HUES64 (cell line): ENCODE results near the gene KCNT1.

ENCODE experiments used
- H3K27ac ChIP-seq: 2 replicates; pipeline ENCODE4 v1.7.0; 2013; ENCODE audit warnings: low read depth, low read length, inconsistent platforms
- H3K27me3 ChIP-seq: 2 replicates; pipeline ENCODE4 v1.6.1; 2013; ENCODE audit warnings: mild to moderate bottlenecking, low read length; ENCODE audit not compliant: insufficient read depth
- H3K36me3 ChIP-seq: 2 replicates; pipeline ENCODE4 v1.6.1; 2013; ENCODE audit warnings: mild to moderate bottlenecking, low read length; ENCODE audit not compliant: insufficient read depth
- H3K4me1 ChIP-seq: 2 replicates; pipeline ENCODE4 v1.6.1; 2013; ENCODE audit warnings: mild to moderate bottlenecking, low read length, moderate library complexity; ENCODE audit not compliant: insufficient read depth
- H3K4me3 ChIP-seq: 2 replicates; pipeline ENCODE4 v1.5.1; 2013; ENCODE audit warnings: mild to moderate bottlenecking, low read length, moderate library complexity
- H3K9ac ChIP-seq: 2 replicates; pipeline ENCODE4 v1.6.1; 2013; ENCODE audit warnings: mild to moderate bottlenecking, low read depth, low read length
- H3K9me3 ChIP-seq: 2 replicates; pipeline ENCODE4 v1.6.1; 2013; ENCODE audit warnings: low read depth, low read length; ENCODE audit not compliant: insufficient read depth
- WGBS: fragments of 150-250, 120-280 bp; methylation state at CpG from one replicate; pipeline ENCODE4 v1.1.7; 2013; ENCODE audit warnings: missing lambda C conversion rate; 5-methylcytosine and 5-hydroxymethylcytosine counted together

The KCNT1 gene

GRCh38 chr9:135787776-135788575 lies 86.0 kb downstream of the KCNT1 start:
- WGBS: 93% methylated on average over 38 of the region's 38 CpGs
- no peak overlapping the region for H3K9ac ChIP-seq
- H3K9me3 ChIP-seq: no peaks in the 10 kb centered on the region
- no peaks in the 10 kb centered on the region for H3K36me3 ChIP-seq
- no peak overlapping the region for H3K4me3 ChIP-seq
- no peaks in the 10 kb centered on the region for H3K4me1 ChIP-seq
- H3K27me3 ChIP-seq: no peaks in the 10 kb centered on the region
- no peak overlapping the region for H3K27ac ChIP-seq

GRCh38 chr9:135788576-135789300 lies 86.8 kb downstream of the KCNT1 start:
- H3K27me3 ChIP-seq: no peaks in the 10 kb centered on the region
- whole genome bisulfite sequencing: 93% methylated on average over 36 of the region's 36 CpGs
- no peaks in the 10 kb centered on the region for H3K4me1 ChIP-seq

GRCh38 chr9:135789838-135790291 lies 87.9 kb downstream of the KCNT1 start:
- H3K27me3 ChIP-seq: no peaks in the 10 kb centered on the region
- no peak overlapping the region for H3K9ac ChIP-seq
- H3K36me3 ChIP-seq: no peaks in the 10 kb centered on the region
- no peak overlapping the region for H3K27ac ChIP-seq
- no peaks in the 10 kb centered on the region for H3K9me3 ChIP-seq
- no peaks in the 10 kb centered on the region for H3K4me1 ChIP-seq
- H3K4me3 ChIP-seq: no peak overlapping the region
- 96% methylated on average over 13 of the region's 13 CpGs for WGBS

More at GRCh38 chr9:135788576-135789300, 86.8 kb downstream of the KCNT1 start:
- H3K27ac ChIP-seq: no peak overlapping the region
- H3K36me3 ChIP-seq: no peaks in the 10 kb centered on the region
- no peaks in the 10 kb centered on the region for H3K9me3 ChIP-seq
- no peak overlapping the region for H3K4me3 ChIP-seq
- no peak overlapping the region for H3K9ac ChIP-seq

GRCh38 chr9:135790356-135790755 lies 88.4 kb downstream of the KCNT1 start:
- Histone ChIP-seq H3K4me1 (no peaks in the 10 kb centered on the region), H3K4me3 (no peak overlapping the region), H3K9me3 (no peaks in the 10 kb centered on the region), H3K27me3 (no peaks in the 10 kb centered on the region), H3K36me3 (no peaks in the 10 kb centered on the region), H3K9ac (no peak overlapping the region), H3K27ac (no peak overlapping the region)
- 97% methylated on average over 10 of the region's 10 CpGs for WGBS

GRCh38 chr9:135790850-135791249 lies 88.9 kb downstream of the KCNT1 start:
- Histone ChIP-seq H3K27me3 (no peaks in the 10 kb centered on the region), H3K9me3 (no peaks in the 10 kb centered on the region), H3K36me3 (no peaks in the 10 kb centered on the region), H3K4me3 (no peak overlapping the region), H3K4me1 (no peaks in the 10 kb centered on the region), H3K9ac (no peak overlapping the region), H3K27ac (no peak overlapping the region)
- WGBS: 94% methylated on average over 11 of the region's 11 CpGs

GRCh38 chr9:135791431-135792267 lies 89.7 kb downstream of the KCNT1 start:
- H3K4me3 ChIP-seq: no peak overlapping the region
- 94% methylated on average over 33 of the region's 35 CpGs for WGBS
- no peaks in the 10 kb centered on the region for H3K36me3 ChIP-seq
- H3K27ac ChIP-seq: no peak overlapping the region
- no peak overlapping the region for H3K9ac ChIP-seq
- no peaks in the 10 kb centered on the region for H3K27me3 ChIP-seq
- H3K4me1 ChIP-seq: no peaks in the 10 kb centered on the region
- H3K9me3 ChIP-seq: no peaks in the 10 kb centered on the region

- no peaks in the 10 kb centered on the region for H3K4me1 ChIP-seq
- no peak overlapping the region for H3K4me3 ChIP-seq
- WGBS: 94% methylated on average over 31 of the region's 31 CpGs
- H3K27me3 ChIP-seq: no peaks in the 10 kb centered on the region
- no peaks in the 10 kb centered on the region for H3K36me3 ChIP-seq
- H3K27ac ChIP-seq: no peak overlapping the region
- H3K9me3 ChIP-seq: no peaks in the 10 kb centered on the region
- no peak overlapping the region for H3K9ac ChIP-seq
Measured at GRCh38 chr9:135792268-135793128, 90.5 kb downstream of the KCNT1 start.

- no peaks in the 10 kb centered on the region for H3K4me1 ChIP-seq
Measured at GRCh38 chr9:135793221-135794056, 91.5 kb downstream of the KCNT1 start.

GRCh38 chr9:135794057-135794335 lies 92.0 kb downstream of the KCNT1 start:
- 83% methylated on average over 7 of the region's 7 CpGs for WGBS
- no peak overlapping the region for H3K9ac ChIP-seq
- H3K27ac ChIP-seq: no peak overlapping the region
- no peak overlapping the region for H3K4me3 ChIP-seq
- H3K9me3 ChIP-seq: no peaks in the 10 kb centered on the region
- H3K27me3 ChIP-seq: no peaks in the 10 kb centered on the region
- no peaks in the 10 kb centered on the region for H3K36me3 ChIP-seq
- H3K4me1 ChIP-seq: no peaks in the 10 kb centered on the region

More at GRCh38 chr9:135793221-135794056, 91.5 kb downstream of the KCNT1 start:
- 88% methylated on average over 16 of the region's 16 CpGs for WGBS
- H3K9ac ChIP-seq: no peak overlapping the region
- H3K9me3 ChIP-seq: no peaks in the 10 kb centered on the region
- H3K27ac ChIP-seq: no peak overlapping the region
- no peaks in the 10 kb centered on the region for H3K36me3 ChIP-seq
- H3K4me3 ChIP-seq: no peak overlapping the region
- H3K27me3 ChIP-seq: no peaks in the 10 kb centered on the region

- H3K27me3 ChIP-seq: no peaks in the 10 kb centered on the region
- no peak overlapping the region for H3K27ac ChIP-seq
- H3K4me1 ChIP-seq: no peaks in the 10 kb centered on the region
- H3K4me3 ChIP-seq: no peak overlapping the region
- H3K9ac ChIP-seq: no peak overlapping the region
- 94% methylated on average over 15 of the region's 15 CpGs for WGBS
- no peaks in the 10 kb centered on the region for H3K36me3 ChIP-seq
- H3K9me3 ChIP-seq: no peaks in the 10 kb centered on the region
Measured at GRCh38 chr9:135794361-135794885, 92.4 kb downstream of the KCNT1 start.
